Measurements from ENCODE around the gene RNF5. TPM values are rescaled to one million over a fixed set of nuclear protein-coding genes. Genes with fewer than 3 reads are reported as not detected.

RNF5 gene
- total and polyA plus RNA-seq, 9 of the 15 experiments (the other 6 are each of a cell fraction or from before 2014, with no cell fraction given) = 62.2 to 245 (median 129) TPM

GRCh38 chr6:32194825-32195651 is 16.8 kb downstream of the RNF5 start (continued):
- TF ChIP-seq AFF4 (CRISPR knock-in tag; IDR thresholded peaks at IDR 0.05) (peak; percentile 7; the same call in 1 of the 2 replicates), ZNF655 (CRISPR knock-in tag; IDR thresholded peaks at IDR 0.05) (no peak), ZNF232 (CRISPR knock-in tag; IDR thresholded peaks at IDR 0.05) (0 out of 2 replicates have a peak, but pooled peaks have one; percentile 35), SMAD4 (CRISPR knock-in tag; conservative IDR thresholded peaks at IDR 0.05) (no peak), SMAD1 (IDR thresholded peaks at IDR 0.05; ENCODE audit: low read depth, low read length, partially characterized antibody) (peak; percentile 60), ERF (CRISPR knock-in tag; IDR thresholded peaks at IDR 0.05) (no peak), CC2D1A (IDR thresholded peaks at IDR 0.05) (peak; percentile 65), NCOA2 (IDR thresholded peaks at IDR 0.05; ENCODE audit: partially characterized antibody in 2 of 2) (no peak), TRIM28 (IDR thresholded peaks at IDR 0.05) (no peak), ZNF778 (CRISPR knock-in tag; IDR thresholded peaks at IDR 0.05) (no peak), THRAP3 (IDR thresholded peaks at IDR 0.05; ENCODE audit: borderline replicate concordance) (peak; percentile 52; the same call in 1 of the 2 replicates), ZNF408 (CRISPR knock-in tag; IDR thresholded peaks at IDR 0.05; ENCODE audit: low read depth) (no peak), HMGXB4 (CRISPR knock-in tag; IDR thresholded peaks at IDR 0.05) (no peak), NR1H2 (CRISPR knock-in tag; IDR thresholded peaks at IDR 0.05) (0 out of 2 replicates have a peak, but pooled peaks have one; percentile 66), SP1 (CRISPR knock-in tag; IDR thresholded peaks at IDR 0.05) (no peak), FUS (optimal IDR thresholded peaks at IDR 0.05; ENCODE audit: low read depth, low read length) (no peak), BCLAF1 (IDR thresholded peaks at IDR 0.05; ENCODE audit: borderline replicate concordance in 1 of 2, control insufficient read depth in 1 of 2, low read depth in 2 of 2, low read length in 1 of 2) (no peak)

Measured in K562 (cell line).